Omental fat pad (tissue), 4 donors: ENCODE data around the gene NCAM1. TPM values are rescaled to one million over a fixed set of nuclear protein-coding genes. Genes with fewer than 3 reads are reported as not detected.

Source experiments
- ATAC-seq: fragments of 150-250 bp; one replicate; pipeline ENCODE4 v1.9.1; 2016; ENCODE audit warnings: mild to moderate bottlenecking, moderate library complexity; ENCODE audit not compliant: low FRiP score
- DNase-seq: peaks from one replicate; pipeline ENCODE4 v3.0.0-alpha.2; 2019; ENCODE audit warnings: low spot score
- total RNA-seq, 4 donors: library from RNA; depleted of rRNA; stranded (reverse); fragments of >200 nt; gene quantifications; one replicate each; pipeline ENCODE4 v1.1.0, GENCODE V29; 2016
- TF ChIP-seq, protein P1 (sequence below), 3 donors: fragments of 450-650 bp; IDR thresholded peaks; one replicate each; pipeline ENCODE4 v1.5.1; 2016 to 2017; ENCODE audit warnings: antibody characterized with exemption in 3 of 3, mild to moderate bottlenecking in 3 of 3, moderate library complexity in 2 of 3

NCAM1 gene
- total RNA-seq, 4 donors from 2014 or later = 3.8 to 10.9 (median 7.9) TPM

- no peak for DNase-seq
- TF ChIP-seq, protein P1, sequence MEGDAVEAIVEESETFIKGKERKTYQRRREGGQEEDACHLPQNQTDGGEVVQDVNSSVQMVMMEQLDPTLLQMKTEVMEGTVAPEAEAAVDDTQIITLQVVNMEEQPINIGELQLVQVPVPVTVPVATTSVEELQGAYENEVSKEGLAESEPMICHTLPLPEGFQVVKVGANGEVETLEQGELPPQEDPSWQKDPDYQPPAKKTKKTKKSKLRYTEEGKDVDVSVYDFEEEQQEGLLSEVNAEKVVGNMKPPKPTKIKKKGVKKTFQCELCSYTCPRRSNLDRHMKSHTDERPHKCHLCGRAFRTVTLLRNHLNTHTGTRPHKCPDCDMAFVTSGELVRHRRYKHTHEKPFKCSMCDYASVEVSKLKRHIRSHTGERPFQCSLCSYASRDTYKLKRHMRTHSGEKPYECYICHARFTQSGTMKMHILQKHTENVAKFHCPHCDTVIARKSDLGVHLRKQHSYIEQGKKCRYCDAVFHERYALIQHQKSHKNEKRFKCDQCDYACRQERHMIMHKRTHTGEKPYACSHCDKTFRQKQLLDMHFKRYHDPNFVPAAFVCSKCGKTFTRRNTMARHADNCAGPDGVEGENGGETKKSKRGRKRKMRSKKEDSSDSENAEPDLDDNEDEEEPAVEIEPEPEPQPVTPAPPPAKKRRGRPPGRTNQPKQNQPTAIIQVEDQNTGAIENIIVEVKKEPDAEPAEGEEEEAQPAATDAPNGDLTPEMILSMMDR (IDR thresholded peaks at IDR 0.05) = no peak
- ATAC-seq = no peak
Measured at GRCh38 chr11:113151521-113151920, 190.3 kb downstream of the NCAM1 start.

DNA sequence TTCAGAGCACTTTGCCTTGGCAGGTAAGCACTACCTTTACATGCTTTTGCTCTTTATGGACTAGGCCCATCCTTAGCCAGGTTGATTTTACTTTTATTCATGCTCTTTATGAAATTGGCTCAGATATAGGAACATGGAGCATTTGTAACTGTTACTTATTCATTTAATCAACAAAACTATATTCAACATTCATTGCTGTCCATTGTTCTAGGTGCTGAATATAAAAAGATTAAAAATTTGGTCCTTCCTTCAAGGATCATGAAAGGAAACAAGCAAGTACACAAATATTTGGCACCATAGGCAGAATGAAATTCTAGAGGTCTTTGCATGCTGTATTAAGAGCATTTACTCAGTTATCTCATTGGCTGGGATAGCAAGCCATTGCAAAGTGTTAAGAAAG, 191.3 kb downstream of the NCAM1 start:
- TF ChIP-seq, protein P1 (IDR thresholded peaks at IDR 0.05) = no peak
- no peak for ATAC-seq
- DNase-seq = no peak

DNA sequence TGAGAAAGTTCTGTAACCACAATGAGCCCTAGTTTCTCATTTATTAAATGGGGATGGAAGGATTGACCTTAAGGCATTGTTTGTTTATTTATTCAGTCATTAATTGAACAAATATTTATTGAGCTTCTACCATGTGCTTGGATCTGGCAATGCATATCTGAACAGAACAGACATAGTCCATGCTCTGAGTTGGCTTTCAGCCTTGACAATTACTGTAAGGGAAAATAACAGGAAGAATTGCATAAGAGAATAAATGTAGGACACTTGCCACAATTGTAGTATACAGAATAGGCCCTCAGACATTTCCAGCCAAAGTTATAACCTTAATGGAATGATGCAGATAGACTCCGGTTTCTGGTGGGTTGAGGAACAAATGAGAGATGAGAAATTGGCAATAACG, 192.6 kb downstream of the NCAM1 start:
- TF ChIP-seq, protein P1 (IDR thresholded peaks at IDR 0.05) = no peak
- ATAC-seq (no peak), DNase-seq (no peak)

DNA sequence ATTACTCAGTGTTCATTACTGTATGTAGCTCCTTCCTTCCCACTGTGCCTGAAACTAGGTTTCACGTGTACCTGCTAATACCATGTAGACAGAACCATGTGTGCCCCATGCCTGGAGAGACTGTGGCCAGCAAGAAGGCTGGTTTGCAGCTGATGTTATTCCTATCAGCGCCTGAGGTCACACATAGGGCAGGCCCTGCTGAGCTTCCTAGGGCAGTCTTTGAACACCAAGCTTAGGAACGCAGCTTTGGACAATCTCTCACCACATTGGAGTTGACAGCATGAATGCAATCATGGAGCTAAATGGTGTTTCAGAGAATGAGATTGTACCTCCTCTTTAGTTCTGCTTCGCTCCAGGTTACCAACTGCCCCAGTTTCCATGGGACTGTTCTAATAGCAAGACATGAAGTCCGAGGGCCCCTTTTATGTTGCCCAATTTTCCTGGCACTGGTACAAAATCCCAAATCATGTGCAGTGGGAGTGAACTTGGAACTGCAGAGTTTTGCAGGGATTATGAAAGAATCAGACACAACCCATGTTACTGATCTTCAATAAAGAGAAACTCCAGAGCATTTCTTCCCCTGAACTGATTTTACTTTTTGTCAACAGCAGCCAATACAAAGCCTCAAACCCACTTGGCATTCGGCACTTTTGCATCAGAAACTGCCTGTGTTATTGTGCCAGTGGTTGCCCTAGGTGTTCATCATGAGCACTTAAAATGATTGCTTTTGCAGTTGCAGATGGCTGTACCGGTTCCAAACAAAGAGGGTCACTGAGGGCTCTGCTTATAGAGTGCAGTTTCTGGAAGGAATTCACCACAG, 199.0 kb downstream of the NCAM1 start:
- DNase-seq = no peak
- TF ChIP-seq, protein P1 (IDR thresholded peaks at IDR 0.05) = no peak
- peak; percentile 50 for ATAC-seq

- no peak for DNase-seq
- TF ChIP-seq, protein P1 (IDR thresholded peaks at IDR 0.05) = no peak
- no peak for ATAC-seq
Measured at GRCh38 chr11:113160808-113161124, 199.5 kb downstream of the NCAM1 start.

GRCh38 chr11:113161711-113162591, 200.7 kb downstream of the NCAM1 start:
- DNase-seq (no peak), ATAC-seq (no peak)
- TF ChIP-seq, protein P1 (IDR thresholded peaks at IDR 0.05) = no peak
